GM12878 (cell line): ENCODE results near the gene GRK2. TPM values are rescaled to one million over a fixed set of nuclear protein-coding genes. Genes with fewer than 3 reads are reported as not detected.

Source experiments
- ATF2 ChIP-seq: IDR thresholded peaks from 2 replicates; pipeline ENCODE4 v1.6.1; 2012; ENCODE audit warnings: low read length, inconsistent platforms
- ATF7 ChIP-seq: fragments of 450-650 bp; IDR thresholded peaks from 2 replicates; pipeline ENCODE4 v1.6.1; 2016; ENCODE audit warnings: low read depth, mild to moderate bottlenecking
- CBX5 ChIP-seq: sonication (generic); IDR thresholded peaks from 2 replicates; pipeline ENCODE4 v1.6.1; 2016; ENCODE audit warnings: low read depth, moderate library complexity, mild to moderate bottlenecking, inconsistent platforms
- FOXK2 ChIP-seq: fragments of 450-650 bp; IDR thresholded peaks from 2 replicates; pipeline ENCODE4 v1.6.1; 2017; ENCODE audit warnings: mild to moderate bottlenecking, moderate library complexity
- FOXM1 ChIP-seq: IDR thresholded peaks from 2 replicates; pipeline ENCODE4 v1.6.1; 2012; ENCODE audit warnings: low read depth, mild to moderate bottlenecking, inconsistent platforms, low read length, moderate library complexity
- HCFC1 ChIP-seq: fragments of 150-350 bp; IDR thresholded peaks from 2 replicates; pipeline ENCODE4 v1.6.1; 2014; ENCODE audit warnings: low read length
- IKZF2 ChIP-seq, 2 experiments: fragments of 450-650 bp; IDR thresholded peaks; 2 replicates each; pipeline ENCODE4 v1.6.1; 2017; ENCODE audit warnings: mild to moderate bottlenecking in 2 of 2, moderate library complexity in 2 of 2
- MEF2A ChIP-seq: IDR thresholded peaks from 2 replicates; pipeline ENCODE4 v1.6.1; 2011; ENCODE audit warnings: low read depth, mild to moderate bottlenecking, low read length, moderate library complexity; ENCODE audit not compliant: insufficient read depth
- PKNOX1 ChIP-seq: fragments of 450-650 bp; IDR thresholded peaks from 2 replicates; pipeline ENCODE4 v1.6.1; 2016; ENCODE audit warnings: mild to moderate bottlenecking
- RAD21 ChIP-seq: IDR thresholded peaks from 2 replicates; pipeline ENCODE4 v1.6.1; 2011; ENCODE audit warnings: mild to moderate bottlenecking, low read depth, low read length, moderate library complexity; ENCODE audit not compliant: insufficient read depth
- RFX5 ChIP-seq: IDR thresholded peaks from 2 replicates; pipeline ENCODE4 v1.6.1; 2011; ENCODE audit warnings: low read depth, low read length, improper control_type of control experiment
- RUNX3 ChIP-seq: IDR thresholded peaks from 2 replicates; pipeline ENCODE4 v1.6.1; 2012; ENCODE audit warnings: low read length, inconsistent platforms
- TARDBP ChIP-seq: IDR thresholded peaks from 2 replicates; pipeline ENCODE4 v1.6.1; 2016; ENCODE audit warnings: borderline replicate concordance
- TCF3 ChIP-seq: IDR thresholded peaks from 2 replicates; pipeline ENCODE4 v1.6.1; 2012; ENCODE audit warnings: low read depth, mild to moderate bottlenecking, low read length, borderline replicate concordance; ENCODE audit not compliant: insufficient read depth
- ZNF24 ChIP-seq: fragments of 450-650 bp; IDR thresholded peaks from 2 replicates; pipeline ENCODE4 v1.6.1; 2017; ENCODE audit warnings: antibody characterized with exemption, mild to moderate bottlenecking
- polyA plus RNA-seq, 11 experiments: library from polyadenylated mRNA; depleted of rRNA in 4 of 11; unstranded in 6 of 11; stranded (reverse) in 5 of 11; fragments of >200 nt; fragmentation: Nextera tagmentation in 4 of 11; fragmentation: Illumina TruSeq in 1 of 11; extraction: Ambion mirVana in 4 of 11; extraction: Trizol in 1 of 11; gene quantifications; 1 replicate in 1 of 11; 2 replicates in 10 of 11; pipeline versions ENCODE4 v1.2.1 to v1.2.3, GENCODE V29; 2011 to 2016; ENCODE audit warnings: inconsistent platforms in 2 of 11, missing spikeins in 2 of 11, low read depth in 1 of 11
- total RNA-seq, 4 experiments: library from RNA; depleted of rRNA in 3 of 4; stranded (reverse); fragments of >200 nt in 3 of 4; fragmentation: Illumina TruSeq in 1 of 4; extraction: Trizol in 1 of 4; gene quantifications; 2 replicates each; pipeline versions ENCODE4 v1.2.1 to v1.2.3, GENCODE V29; 2013 to 2021
- TF ChIP-seq, protein P1 (sequence below): fragments of 450-650 bp; IDR thresholded peaks from 2 replicates; pipeline ENCODE4 v1.6.1; 2016; ENCODE audit warnings: mild to moderate bottlenecking, moderate library complexity, borderline replicate concordance
- TF ChIP-seq, protein P2 (sequence below): fragments of 450-650 bp; IDR thresholded peaks from 2 replicates; pipeline ENCODE4 v1.6.1; 2017; ENCODE audit warnings: low read depth, mild to moderate bottlenecking, moderate library complexity
- TF ChIP-seq, protein P3 (sequence below): fragments of 450-650 bp; IDR thresholded peaks from 2 replicates; pipeline ENCODE4 v1.6.1; 2018; ENCODE audit warnings: mild to moderate bottlenecking, low read depth, moderate library complexity; ENCODE audit not compliant: partially characterized antibody

GRK2 gene
- total and polyA plus RNA-seq, 10 of the 15 experiments (the other 5 are each of a cell fraction or from before 2014, with no cell fraction given): 1.0 to 160 (median 66.1) TPM

DNA sequence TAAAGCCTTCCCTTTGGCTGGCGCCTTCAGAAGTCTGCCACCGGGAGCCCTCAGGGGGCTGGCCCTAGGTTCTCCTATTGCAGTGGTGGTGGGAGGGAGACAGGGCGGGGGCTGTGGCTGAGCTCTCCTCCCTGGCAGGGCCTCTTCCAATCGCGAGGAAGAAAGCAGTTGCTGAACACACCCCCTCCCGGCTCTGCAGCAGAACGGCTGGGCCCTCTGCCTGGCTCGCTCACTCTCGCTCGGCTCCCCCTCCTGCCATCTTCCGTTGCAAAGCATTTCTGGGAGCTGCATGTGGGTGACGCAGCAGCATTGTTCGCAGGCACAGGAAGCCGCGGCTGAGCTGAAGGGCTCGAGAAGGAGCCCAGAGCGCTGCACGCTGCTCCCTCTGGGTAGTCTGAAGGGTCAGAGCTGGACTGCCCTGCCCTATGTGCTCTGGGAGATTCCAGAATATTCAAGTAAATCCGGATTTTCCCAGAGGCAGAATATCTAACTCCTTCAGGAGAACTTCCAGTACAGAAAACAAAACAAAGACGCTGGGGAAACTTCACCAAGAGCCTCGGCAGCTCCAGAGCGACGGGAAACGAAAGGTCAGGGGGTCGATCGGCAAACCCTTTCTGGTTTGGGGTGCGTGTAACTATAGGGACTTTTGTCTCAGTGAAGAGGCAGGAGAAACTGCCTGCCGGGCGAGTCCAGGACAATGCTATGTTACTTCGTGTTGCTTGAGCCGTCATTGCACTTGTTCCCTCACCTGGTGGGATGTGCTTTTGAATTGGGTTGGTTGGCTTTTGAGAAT is 26.3 kb upstream of the GRK2 start (continued):
- TF ChIP-seq, protein P1, sequence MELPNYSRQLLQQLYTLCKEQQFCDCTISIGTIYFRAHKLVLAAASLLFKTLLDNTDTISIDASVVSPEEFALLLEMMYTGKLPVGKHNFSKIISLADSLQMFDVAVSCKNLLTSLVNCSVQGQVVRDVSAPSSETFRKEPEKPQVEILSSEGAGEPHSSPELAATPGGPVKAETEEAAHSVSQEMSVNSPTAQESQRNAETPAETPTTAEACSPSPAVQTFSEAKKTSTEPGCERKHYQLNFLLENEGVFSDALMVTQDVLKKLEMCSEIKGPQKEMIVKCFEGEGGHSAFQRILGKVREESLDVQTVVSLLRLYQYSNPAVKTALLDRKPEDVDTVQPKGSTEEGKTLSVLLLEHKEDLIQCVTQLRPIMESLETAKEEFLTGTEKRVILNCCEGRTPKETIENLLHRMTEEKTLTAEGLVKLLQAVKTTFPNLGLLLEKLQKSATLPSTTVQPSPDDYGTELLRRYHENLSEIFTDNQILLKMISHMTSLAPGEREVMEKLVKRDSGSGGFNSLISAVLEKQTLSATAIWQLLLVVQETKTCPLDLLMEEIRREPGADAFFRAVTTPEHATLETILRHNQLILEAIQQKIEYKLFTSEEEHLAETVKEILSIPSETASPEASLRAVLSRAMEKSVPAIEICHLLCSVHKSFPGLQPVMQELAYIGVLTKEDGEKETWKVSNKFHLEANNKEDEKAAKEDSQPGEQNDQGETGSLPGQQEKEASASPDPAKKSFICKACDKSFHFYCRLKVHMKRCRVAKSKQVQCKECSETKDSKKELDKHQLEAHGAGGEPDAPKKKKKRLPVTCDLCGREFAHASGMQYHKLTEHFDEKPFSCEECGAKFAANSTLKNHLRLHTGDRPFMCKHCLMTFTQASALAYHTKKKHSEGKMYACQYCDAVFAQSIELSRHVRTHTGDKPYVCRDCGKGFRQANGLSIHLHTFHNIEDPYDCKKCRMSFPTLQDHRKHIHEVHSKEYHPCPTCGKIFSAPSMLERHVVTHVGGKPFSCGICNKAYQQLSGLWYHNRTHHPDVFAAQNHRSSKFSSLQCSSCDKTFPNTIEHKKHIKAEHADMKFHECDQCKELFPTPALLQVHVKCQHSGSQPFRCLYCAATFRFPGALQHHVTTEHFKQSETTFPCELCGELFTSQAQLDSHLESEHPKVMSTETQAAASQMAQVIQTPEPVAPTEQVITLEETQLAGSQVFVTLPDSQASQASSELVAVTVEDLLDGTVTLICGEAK: no peak
- TF ChIP-seq ATF2 (0 out of 2 replicates have a peak, but pooled peaks have one; percentile 16), PKNOX1 (peak; percentile 40; the same call in 1 of the 2 replicates), IKZF2 (IDR thresholded peaks at IDR 0.05) (peak; percentile 19 to 40; a peak in 1 of 4 replicates), RFX5 (0 out of 2 replicates have a peak, but pooled peaks have one; percentile 28), TARDBP (0 out of 2 replicates have a peak, but pooled peaks have one; percentile 31), FOXM1 (no peak), ATF7 (peak; percentile 54), TCF3 (peak; percentile 72), RAD21 (0 out of 2 replicates have a peak, but pooled peaks have one; percentile 11), FOXK2 (no peak), HCFC1 (peak; percentile 54), CBX5 (no peak), MEF2A (0 out of 2 replicates have a peak, but pooled peaks have one; percentile 34), RUNX3 (peak; percentile 12; the same call in 1 of the 2 replicates), ZNF24 (no peak)
- TF ChIP-seq, protein P2, sequence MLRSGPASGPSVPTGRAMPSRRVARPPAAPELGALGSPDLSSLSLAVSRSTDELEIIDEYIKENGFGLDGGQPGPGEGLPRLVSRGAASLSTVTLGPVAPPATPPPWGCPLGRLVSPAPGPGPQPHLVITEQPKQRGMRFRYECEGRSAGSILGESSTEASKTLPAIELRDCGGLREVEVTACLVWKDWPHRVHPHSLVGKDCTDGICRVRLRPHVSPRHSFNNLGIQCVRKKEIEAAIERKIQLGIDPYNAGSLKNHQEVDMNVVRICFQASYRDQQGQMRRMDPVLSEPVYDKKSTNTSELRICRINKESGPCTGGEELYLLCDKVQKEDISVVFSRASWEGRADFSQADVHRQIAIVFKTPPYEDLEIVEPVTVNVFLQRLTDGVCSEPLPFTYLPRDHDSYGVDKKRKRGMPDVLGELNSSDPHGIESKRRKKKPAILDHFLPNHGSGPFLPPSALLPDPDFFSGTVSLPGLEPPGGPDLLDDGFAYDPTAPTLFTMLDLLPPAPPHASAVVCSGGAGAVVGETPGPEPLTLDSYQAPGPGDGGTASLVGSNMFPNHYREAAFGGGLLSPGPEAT: peak; percentile 72; the same call in 1 of the 2 replicates
- TF ChIP-seq, protein P3, sequence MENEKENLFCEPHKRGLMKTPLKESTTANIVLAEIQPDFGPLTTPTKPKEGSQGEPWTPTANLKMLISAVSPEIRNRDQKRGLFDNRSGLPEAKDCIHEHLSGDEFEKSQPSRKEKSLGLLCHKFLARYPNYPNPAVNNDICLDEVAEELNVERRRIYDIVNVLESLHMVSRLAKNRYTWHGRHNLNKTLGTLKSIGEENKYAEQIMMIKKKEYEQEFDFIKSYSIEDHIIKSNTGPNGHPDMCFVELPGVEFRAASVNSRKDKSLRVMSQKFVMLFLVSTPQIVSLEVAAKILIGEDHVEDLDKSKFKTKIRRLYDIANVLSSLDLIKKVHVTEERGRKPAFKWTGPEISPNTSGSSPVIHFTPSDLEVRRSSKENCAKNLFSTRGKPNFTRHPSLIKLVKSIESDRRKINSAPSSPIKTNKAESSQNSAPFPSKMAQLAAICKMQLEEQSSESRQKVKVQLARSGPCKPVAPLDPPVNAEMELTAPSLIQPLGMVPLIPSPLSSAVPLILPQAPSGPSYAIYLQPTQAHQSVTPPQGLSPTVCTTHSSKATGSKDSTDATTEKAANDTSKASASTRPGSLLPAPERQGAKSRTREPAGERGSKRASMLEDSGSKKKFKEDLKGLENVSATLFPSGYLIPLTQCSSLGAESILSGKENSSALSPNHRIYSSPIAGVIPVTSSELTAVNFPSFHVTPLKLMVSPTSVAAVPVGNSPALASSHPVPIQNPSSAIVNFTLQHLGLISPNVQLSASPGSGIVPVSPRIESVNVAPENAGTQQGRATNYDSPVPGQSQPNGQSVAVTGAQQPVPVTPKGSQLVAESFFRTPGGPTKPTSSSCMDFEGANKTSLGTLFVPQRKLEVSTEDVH: no peak
